SK-N-SH (cell line): ENCODE measurements around the gene SLC17A9.

Source experiments
- CHD2 ChIP-seq: fragments of 150-350 bp; IDR thresholded peaks from 2 replicates; pipeline ENCODE4 v1.6.1; 2018; ENCODE audit warnings: low read length; ENCODE audit not compliant: partially characterized antibody
- CTCF ChIP-seq: fragments of 200-600 bp; sonication (generic); IDR thresholded peaks from 2 replicates; pipeline ENCODE4 v1.6.1; 2017; ENCODE audit warnings: antibody characterized with exemption, mild to moderate bottlenecking, moderate library complexity
- MEF2A ChIP-seq: IDR thresholded peaks from 2 replicates; pipeline ENCODE4 v1.4.0; 2012; ENCODE audit warnings: low read depth, borderline replicate concordance
- POLR2AphosphoS5 ChIP-seq: IDR thresholded peaks from 2 replicates; pipeline ENCODE4 v1.6.1; 2012; ENCODE audit warnings: low read depth, low read length
- RAD21 ChIP-seq: IDR thresholded peaks from 2 replicates; pipeline ENCODE4 v1.6.1; 2012; ENCODE audit warnings: mild to moderate bottlenecking, low read length
- REST ChIP-seq: IDR thresholded peaks from 2 replicates; pipeline ENCODE4 v1.6.1; 2012; ENCODE audit warnings: mild to moderate bottlenecking, low read depth, low read length, moderate library complexity
- RFX5 ChIP-seq: IDR thresholded peaks from 2 replicates; pipeline ENCODE4 v1.6.1; 2012; ENCODE audit warnings: mild to moderate bottlenecking, improper control_type of control experiment, low read length
- SIN3A ChIP-seq: IDR thresholded peaks from 2 replicates; pipeline ENCODE4 v1.6.1; 2012; ENCODE audit warnings: low read depth, mild to moderate bottlenecking, low read length, moderate library complexity, borderline replicate concordance
- SMC3 ChIP-seq: IDR thresholded peaks from 2 replicates; pipeline ENCODE4 v1.6.1; 2012; ENCODE audit warnings: low read depth, low read length, improper control_type of control experiment
- USF1 ChIP-seq: IDR thresholded peaks from 2 replicates; pipeline ENCODE4 v1.4.0; 2012; ENCODE audit warnings: low read depth, borderline replicate concordance
- YY1 ChIP-seq: IDR thresholded peaks from 2 replicates; pipeline ENCODE4 v1.4.0; 2012; ENCODE audit warnings: low read depth, mild to moderate bottlenecking
- ZBTB33 ChIP-seq: IDR thresholded peaks from 2 replicates; pipeline ENCODE4 v1.4.0; 2012; ENCODE audit warnings: low read depth, borderline replicate concordance

GRCh38 chr20:62913043-62913630 lies 39.4 kb upstream of the SLC17A9 start:
- no peak for TF ChIP-seq CTCF
- TF ChIP-seq REST = no peak
- no peak for TF ChIP-seq POLR2AphosphoS5
- no peak for TF ChIP-seq SMC3
- no peak for TF ChIP-seq YY1
- no peak for TF ChIP-seq MEF2A
- TF ChIP-seq SIN3A = no peak
- TF ChIP-seq RFX5 = no peak
- TF ChIP-seq ZBTB33 = no peak
- TF ChIP-seq RAD21 = no peak
- TF ChIP-seq CHD2 = no peak
- TF ChIP-seq USF1 = no peak
